GM19452 (cell line): Measurements from ENCODE around the gene RILPL1.
A peak's percentile ranks its signal among the peaks of the same experiment; 100 is the strongest.
"Not testable (repeated sequence)": the region's sequence is repeated elsewhere in the genome, so short reads cannot be mapped to it uniquely, and the experiment has no call there.

Source experiments
- ATAC-seq: cut with Tn5 transposase; IDR thresholded peaks from one replicate; pipeline ENCODE4 v1.9.1; 2021; ENCODE audit not compliant: unreplicated experiment

RILPL1 gene

GRCh38 chr12:123533672-123534643 is at the start of gene RILPL1:
Gene RILPL1, minus strand, starts transcription at chr12:123533719. Its CDS starts 237 bp downstream, at chr12:123533482.
- peak; percentile 51 for ATAC-seq

GRCh38 chr12:123580772-123581171 is 47.3 kb upstream of the RILPL1 start:
- ATAC-seq = no peak

- ATAC-seq = not testable (repeated sequence)
Observed at GRCh38 chr12:123578829-123579228, 45.3 kb upstream of the RILPL1 start.

- no peak for ATAC-seq
Observed at GRCh38 chr12:123578243-123578642, 44.7 kb upstream of the RILPL1 start.

- ATAC-seq = no peak
Observed at GRCh38 chr12:123576611-123577010, 43.1 kb upstream of the RILPL1 start.

- ATAC-seq = no peak
Observed at GRCh38 chr12:123573870-123574269, 40.4 kb upstream of the RILPL1 start.

GRCh38 chr12:123572391-123572790 is 38.9 kb upstream of the RILPL1 start:
- ATAC-seq = no peak

GRCh38 chr12:123571343-123571813 is 37.9 kb upstream of the RILPL1 start:
- ATAC-seq = no peak

- ATAC-seq = no peak
Observed at GRCh38 chr12:123559468-123559867, 25.9 kb upstream of the RILPL1 start.

- not testable (repeated sequence) for ATAC-seq
Observed at GRCh38 chr12:123558487-123558886, 25.0 kb upstream of the RILPL1 start.

- ATAC-seq = not testable (repeated sequence)
Observed at GRCh38 chr12:123554843-123555242, 21.3 kb upstream of the RILPL1 start.

- ATAC-seq = not testable (repeated sequence)
Observed at GRCh38 chr12:123554136-123554535, 20.6 kb upstream of the RILPL1 start.

- ATAC-seq = no peak
Observed at GRCh38 chr12:123550700-123551099, 17.2 kb upstream of the RILPL1 start.

- no peak for ATAC-seq
Observed at GRCh38 chr12:123548107-123548506, 14.6 kb upstream of the RILPL1 start.

- no peak for ATAC-seq
Observed at GRCh38 chr12:123546281-123546680, 12.8 kb upstream of the RILPL1 start.

- ATAC-seq = no peak
Observed at GRCh38 chr12:123543541-123543940, 10.0 kb upstream of the RILPL1 start.

- no peak for ATAC-seq
Observed at GRCh38 chr12:123540899-123541662, 7.6 kb upstream of the RILPL1 start.

GRCh38 chr12:123535952-123536351 is 2.4 kb upstream of the RILPL1 start:
- ATAC-seq = not testable (repeated sequence)

- no peak for ATAC-seq
Observed at GRCh38 chr12:123532808-123533649, 490 bp downstream of the RILPL1 start.

- no peak for ATAC-seq
Observed at GRCh38 chr12:123532019-123532418, 1.5 kb downstream of the RILPL1 start.

- ATAC-seq = no peak
Observed at GRCh38 chr12:123531091-123531490, 2.4 kb downstream of the RILPL1 start.
